ENCODE measurements around the gene SGO1. TPM values are rescaled to one million over a fixed set of nuclear protein-coding genes. Genes with fewer than 3 reads are reported as not detected.
A peak's percentile ranks its signal among the peaks of the same experiment; 100 is the strongest.

Gene SGO1
- total and polyA plus RNA-seq, 4 experiments from 2014 or later, result 0.38 to 0.59 (median 0.53) TPM

DNA sequence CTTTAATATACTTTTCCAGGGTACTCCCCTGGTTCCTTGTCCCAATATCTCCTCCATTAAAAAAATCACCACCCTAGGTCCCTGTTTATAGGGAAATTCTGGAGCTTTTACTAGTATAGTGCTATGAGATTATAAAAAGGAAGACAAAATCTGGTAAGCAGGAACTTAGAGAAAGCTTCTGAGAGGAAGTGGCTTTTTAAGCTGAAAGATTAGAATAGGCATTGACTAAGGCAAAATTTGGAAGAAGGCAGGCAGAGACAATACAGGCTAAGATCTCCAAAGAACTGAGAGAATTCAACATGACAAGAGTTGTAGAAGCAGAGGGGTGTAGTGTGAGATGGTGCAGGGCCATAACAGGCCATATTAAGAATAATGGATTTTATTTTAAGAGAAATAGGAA is 25.8 kb downstream of the SGO1 start:
- ChIA-PET CTCF (ENCODE audit: partially characterized antibody) (interaction anchor here (1.2 kb wide), 1 partner anchor 26 kb away, joined by 3 read pairs; the partner anchor contains the start of gene SGO1), POLR2A (ENCODE audit: partially characterized antibody) (interaction anchor here (1.0 to 1.9 kb wide), 3 partner anchors 12 to 119 kb away, joined by 3 to 5 read pairs (median 5); partner anchors contain the start of gene SGO1)
- Histone ChIP-seq H3K36me3 (ENCODE audit: insufficient read depth, low read length) (no peaks in the 10 kb centered on the region), H3K9me3 (ENCODE audit: control insufficient read depth in 1 of 2, low read length in 2 of 2) (no peaks in the 10 kb centered on the region), H3K27me3 (ENCODE audit: insufficient read depth, low read length) (no peaks in the 10 kb centered on the region), H3K4me3 (ENCODE audit: low read length in 2 of 2) (no peak overlapping the region), H3K4me1 (ENCODE audit: insufficient read depth, low read length) (peaks cover 19% of the 10 kb centered on the region), H3K27ac (ENCODE audit: low read depth, low read length) (peak overlapping the region; percentile 14)
- peak in 2 of 5 donors; percentile 2 to 12 for DNase-seq
- peak overlapping the region; percentile 1 to 90 (median 48) for H3K27ac Mint-ChIP-seq
- peaks cover 0 to 5% of the 10 kb centered on the region in 2 donors for H3K36me3 Mint-ChIP-seq
- H3K4me3 Mint-ChIP-seq, result peak overlapping the region in 3 of 8 donors; percentile 9 to 43 (median 16)
- H3K4me1 Mint-ChIP-seq, result peaks cover 16 to 27% (median 18%) of the 10 kb centered on the region in 4 donors
- no peaks in the 10 kb centered on the region for H3K27me3 Mint-ChIP-seq
- intact Hi-C loops (cut with micrococcal nuclease), result no loop called here
- peaks cover 0 to 4% (median 0%) of the 10 kb centered on the region in 8 donors for H3K9me3 Mint-ChIP-seq

DNA sequence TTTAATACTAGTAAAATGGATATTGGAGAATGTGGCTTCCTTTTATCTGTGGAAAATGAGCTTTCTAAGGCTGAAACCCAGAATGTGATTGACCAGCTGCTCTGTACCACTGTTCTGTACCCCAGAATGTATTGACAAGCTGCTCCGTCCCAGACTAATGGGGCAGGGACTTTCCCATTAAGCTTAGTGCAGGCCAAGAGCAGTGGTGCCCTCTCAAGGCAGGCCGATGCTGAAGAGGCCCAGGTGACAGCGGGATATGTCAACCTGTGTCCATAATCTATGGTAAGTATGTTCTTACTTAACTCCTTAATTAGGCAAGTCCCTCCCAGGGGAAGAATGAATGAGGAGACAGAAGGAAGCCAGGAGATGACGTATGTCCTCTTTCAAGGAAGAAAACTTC is 31.1 kb downstream of the SGO1 start:
- Mint-ChIP-seq H3K4me3 (no peak overlapping the region), H3K9me3 (no peaks in the 10 kb centered on the region), H3K27me3 (no peaks in the 10 kb centered on the region), H3K36me3 (peaks cover 30 to 43% of the 10 kb centered on the region in 2 donors), H3K4me1 (peaks cover 5 to 7% (median 5%) of the 10 kb centered on the region in 4 donors), H3K27ac (peak overlapping the region in 4 of 7 donors; percentile 15 to 66 (median 48))
- Histone ChIP-seq H3K4me3 (ENCODE audit: low read length in 2 of 2) (no peak overlapping the region), H3K4me1 (ENCODE audit: insufficient read depth, low read length) (peaks cover 7% of the 10 kb centered on the region), H3K9me3 (ENCODE audit: control insufficient read depth in 1 of 2, low read length in 2 of 2) (no peaks in the 10 kb centered on the region), H3K27me3 (ENCODE audit: insufficient read depth, low read length) (no peaks in the 10 kb centered on the region), H3K36me3 (ENCODE audit: insufficient read depth, low read length) (peaks cover 21% of the 10 kb centered on the region), H3K27ac (ENCODE audit: low read depth, low read length) (no peak overlapping the region)
- POLR2A ChIA-PET (ENCODE audit: partially characterized antibody), result no interaction called here
- no peak for DNase-seq
- CTCF ChIA-PET (ENCODE audit: partially characterized antibody), result interaction anchor here (0.6 to 1.6 kb wide), 3 partner anchors 18 to 80 kb away, joined by 4 read pairs; no protein-coding TSS in a partner anchor
- intact Hi-C loops (cut with micrococcal nuclease), result no loop called here

DNA sequence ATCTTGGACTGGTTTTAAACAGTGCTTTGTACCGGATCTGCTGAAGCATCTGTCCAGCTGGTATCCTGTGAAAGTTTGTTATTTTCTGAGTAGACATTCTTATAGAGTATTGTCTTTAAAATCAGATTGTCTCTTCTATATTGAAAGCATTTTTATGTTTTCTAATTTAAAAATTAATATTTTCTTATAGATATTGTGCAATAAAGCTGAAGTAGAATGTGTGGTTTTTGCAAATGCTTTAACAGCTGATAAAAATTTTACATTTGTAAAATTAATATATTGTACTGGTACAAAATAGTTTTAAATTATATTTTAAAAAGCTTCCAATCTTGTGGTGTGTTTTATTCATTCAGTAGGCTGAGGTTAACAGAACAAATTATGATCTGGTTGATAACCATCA is 31.9 kb downstream of the SGO1 start:
- H3K9me3 ChIP-seq (ENCODE audit: control insufficient read depth in 1 of 2, low read length in 2 of 2), result no peaks in the 10 kb centered on the region
- Mint-ChIP-seq H3K27me3 (no peaks in the 10 kb centered on the region), H3K4me3 (no peak overlapping the region), H3K36me3 (peaks cover 35 to 49% of the 10 kb centered on the region in 2 donors), H3K27ac (peak overlapping the region in 2 of 7 donors; percentile 24 to 35), H3K9me3 (no peaks in the 10 kb centered on the region), H3K4me1 (peaks cover 0 to 3% (median under 1%) of the 10 kb centered on the region in 4 donors)
- intact Hi-C loops (cut with micrococcal nuclease), result no loop called here
- H3K27ac ChIP-seq (ENCODE audit: low read depth, low read length), result no peak overlapping the region
- no peak for DNase-seq
- H3K36me3 ChIP-seq (ENCODE audit: insufficient read depth, low read length), result peaks cover 21% of the 10 kb centered on the region
- ChIA-PET CTCF (ENCODE audit: partially characterized antibody) (no interaction called here), POLR2A (ENCODE audit: partially characterized antibody) (no interaction called here)
- H3K4me3 ChIP-seq (ENCODE audit: low read length in 2 of 2), result no peak overlapping the region
- no peaks in the 10 kb centered on the region for H3K27me3 ChIP-seq (ENCODE audit: insufficient read depth, low read length)
- no peaks in the 10 kb centered on the region for H3K4me1 ChIP-seq (ENCODE audit: insufficient read depth, low read length)

DNA sequence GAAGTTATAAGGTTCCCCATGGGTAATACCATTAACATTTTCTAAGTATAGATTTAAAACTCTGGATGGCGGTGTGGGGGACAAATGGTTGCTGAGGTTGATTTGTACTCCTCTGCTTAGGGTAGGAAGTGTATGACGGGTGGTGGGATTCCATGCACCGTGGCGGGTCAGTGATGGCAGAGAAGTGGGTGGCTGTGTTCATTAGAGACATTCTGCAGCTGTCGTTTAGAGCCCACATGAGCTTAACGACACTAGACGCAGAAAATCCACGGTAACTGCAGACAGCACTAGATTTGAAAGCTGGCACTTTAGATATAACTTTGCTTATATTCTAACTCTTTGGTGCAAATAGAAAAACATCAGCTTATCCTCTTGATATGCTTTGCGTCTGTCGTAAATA is 37.5 kb downstream of the SGO1 start:
- Mint-ChIP-seq H3K36me3 (peaks cover 63 to 72% of the 10 kb centered on the region in 2 donors), H3K4me1 (peaks cover 0 to 1% (median 0%) of the 10 kb centered on the region in 4 donors), H3K4me3 (no peak overlapping the region), H3K27ac (peak overlapping the region in 1 of 7 donors; percentile 9), H3K27me3 (no peaks in the 10 kb centered on the region), H3K9me3 (no peaks in the 10 kb centered on the region)
- CTCF ChIA-PET (ENCODE audit: partially characterized antibody), result interaction anchor here (0.9 kb wide), 1 partner anchor 264 kb away, joined by 3 read pairs; no protein-coding TSS in a partner anchor
- Histone ChIP-seq H3K9me3 (ENCODE audit: control insufficient read depth in 1 of 2, low read length in 2 of 2) (no peaks in the 10 kb centered on the region), H3K27ac (ENCODE audit: low read depth, low read length) (no peak overlapping the region), H3K4me1 (ENCODE audit: insufficient read depth, low read length) (no peaks in the 10 kb centered on the region), H3K4me3 (ENCODE audit: low read length in 2 of 2) (no peak overlapping the region), H3K36me3 (ENCODE audit: insufficient read depth, low read length) (peaks cover 40% of the 10 kb centered on the region), H3K27me3 (ENCODE audit: insufficient read depth, low read length) (no peaks in the 10 kb centered on the region)
- intact Hi-C loops (cut with micrococcal nuclease), result no loop called here
- DNase-seq, result no peak
- POLR2A ChIA-PET (ENCODE audit: partially characterized antibody), result interaction anchor here (2.2 kb wide), 1 partner anchor 12 kb away, joined by 5 read pairs; no protein-coding TSS in a partner anchor

DNA sequence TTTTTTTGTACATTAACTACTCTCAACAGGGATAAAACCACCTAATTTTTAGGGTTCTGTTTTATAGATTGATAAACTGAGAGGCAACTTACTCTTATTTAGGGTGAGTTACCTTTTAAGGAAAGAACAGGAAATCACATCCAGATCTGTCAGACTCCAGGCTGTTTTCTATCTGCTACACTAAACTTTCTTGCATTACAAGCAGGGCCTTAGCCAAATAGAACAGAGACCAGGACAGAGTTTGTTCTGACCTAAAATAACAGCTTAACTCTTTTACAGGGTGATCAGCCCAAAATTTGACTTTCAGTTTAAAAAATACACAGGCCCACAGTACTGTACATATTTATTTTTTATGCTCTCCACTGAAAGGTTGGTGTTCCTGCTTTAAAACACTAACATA is 38.6 kb downstream of the SGO1 start:
- H3K4me1 ChIP-seq (ENCODE audit: insufficient read depth, low read length), result no peaks in the 10 kb centered on the region
- H3K36me3 Mint-ChIP-seq, result peaks cover 71 to 78% of the 10 kb centered on the region in 2 donors
- intact Hi-C loops (cut with micrococcal nuclease), result no loop called here
- H3K4me3 Mint-ChIP-seq, result no peak overlapping the region
- CTCF ChIA-PET (ENCODE audit: partially characterized antibody), result no interaction called here
- POLR2A ChIA-PET (ENCODE audit: partially characterized antibody), result interaction anchor here (2.2 kb wide), 1 partner anchor 13 kb away, joined by 5 read pairs; no protein-coding TSS in a partner anchor
- H3K9me3 ChIP-seq (ENCODE audit: control insufficient read depth in 1 of 2, low read length in 2 of 2), result no peaks in the 10 kb centered on the region
- no peaks in the 10 kb centered on the region for H3K9me3 Mint-ChIP-seq
- no peaks in the 10 kb centered on the region for H3K27me3 Mint-ChIP-seq
- H3K27me3 ChIP-seq (ENCODE audit: insufficient read depth, low read length), result no peaks in the 10 kb centered on the region
- H3K27ac Mint-ChIP-seq, result peak overlapping the region in 3 of 7 donors; percentile 18 to 70 (median 27)
- peaks cover 0 to 3% (median under 1%) of the 10 kb centered on the region in 4 donors for H3K4me1 Mint-ChIP-seq
- peaks cover 43% of the 10 kb centered on the region for H3K36me3 ChIP-seq (ENCODE audit: insufficient read depth, low read length)
- no peak overlapping the region for H3K4me3 ChIP-seq (ENCODE audit: low read length in 2 of 2)
- no peak overlapping the region for H3K27ac ChIP-seq (ENCODE audit: low read depth, low read length)
- no peak for DNase-seq

DNA sequence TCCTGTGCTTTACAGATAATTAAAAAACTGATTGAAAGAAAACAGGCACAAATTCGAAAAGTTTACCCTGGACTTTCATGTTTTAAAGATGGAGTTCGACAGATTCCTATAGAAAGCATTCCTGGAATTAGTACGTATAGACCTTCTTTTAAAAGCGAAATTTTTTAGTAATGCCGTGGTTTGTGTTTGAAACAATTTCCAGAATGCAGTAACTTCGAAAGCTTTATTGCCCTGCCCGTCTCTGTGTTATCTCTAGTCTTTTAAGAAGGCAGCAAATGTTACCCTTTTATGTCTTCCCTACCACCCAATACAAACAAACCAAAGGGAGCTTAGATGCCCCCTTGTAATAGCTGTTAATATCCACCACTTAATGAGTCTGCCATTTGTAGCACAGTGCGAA is 39.7 kb downstream of the SGO1 start:
- no peak overlapping the region for H3K27ac ChIP-seq (ENCODE audit: low read depth, low read length)
- DNase-seq, result no peak
- H3K9me3 ChIP-seq (ENCODE audit: control insufficient read depth in 1 of 2, low read length in 2 of 2), result no peaks in the 10 kb centered on the region
- intact Hi-C loops (cut with micrococcal nuclease), result no loop called here
- Mint-ChIP-seq H3K27ac (peak overlapping the region in 2 of 7 donors; percentile 16 to 55), H3K4me3 (no peak overlapping the region), H3K4me1 (peaks cover 0 to 5% (median under 1%) of the 10 kb centered on the region in 4 donors), H3K27me3 (no peaks in the 10 kb centered on the region), H3K36me3 (peaks cover 77 to 81% of the 10 kb centered on the region in 2 donors), H3K9me3 (no peaks in the 10 kb centered on the region)
- no peaks in the 10 kb centered on the region for H3K27me3 ChIP-seq (ENCODE audit: insufficient read depth, low read length)
- no peaks in the 10 kb centered on the region for H3K4me1 ChIP-seq (ENCODE audit: insufficient read depth, low read length)
- ChIA-PET CTCF (ENCODE audit: partially characterized antibody) (no interaction called here), POLR2A (ENCODE audit: partially characterized antibody) (no interaction called here)
- no peak overlapping the region for H3K4me3 ChIP-seq (ENCODE audit: low read length in 2 of 2)
- peaks cover 38% of the 10 kb centered on the region for H3K36me3 ChIP-seq (ENCODE audit: insufficient read depth, low read length)

DNA sequence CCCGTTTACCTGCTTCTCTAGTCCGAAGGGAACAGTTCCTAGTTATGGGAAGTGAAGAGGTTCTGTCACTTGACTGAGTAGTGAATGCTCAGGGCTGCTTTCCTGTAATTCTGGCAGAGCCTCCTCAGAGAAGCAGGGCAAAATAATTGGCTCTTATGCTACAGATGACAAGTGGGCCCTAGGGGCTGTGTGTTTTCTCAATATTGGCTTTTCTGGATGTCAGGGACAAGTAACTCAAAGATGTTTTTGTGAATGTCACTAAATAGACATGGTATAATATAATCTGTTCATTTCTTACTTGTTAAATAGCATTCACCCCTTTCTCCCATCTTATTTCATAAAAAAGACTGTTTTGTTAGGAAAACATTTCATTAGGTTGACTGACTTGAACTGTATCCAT is 40.1 kb downstream of the SGO1 start:
- no peak overlapping the region for H3K27ac ChIP-seq (ENCODE audit: low read depth, low read length)
- peaks cover 77 to 80% of the 10 kb centered on the region in 2 donors for H3K36me3 Mint-ChIP-seq
- intact Hi-C loops (cut with micrococcal nuclease), result no loop called here
- H3K4me1 Mint-ChIP-seq, result peaks cover 0 to 5% (median 3%) of the 10 kb centered on the region in 4 donors
- no peak for DNase-seq
- peaks cover 39% of the 10 kb centered on the region for H3K36me3 ChIP-seq (ENCODE audit: insufficient read depth, low read length)
- no peaks in the 10 kb centered on the region for H3K27me3 Mint-ChIP-seq
- ChIA-PET POLR2A (ENCODE audit: partially characterized antibody) (no interaction called here), CTCF (ENCODE audit: partially characterized antibody) (no interaction called here)
- H3K9me3 ChIP-seq (ENCODE audit: control insufficient read depth in 1 of 2, low read length in 2 of 2), result no peaks in the 10 kb centered on the region
- no peak overlapping the region for H3K4me3 ChIP-seq (ENCODE audit: low read length in 2 of 2)
- H3K27ac Mint-ChIP-seq, result peak overlapping the region in 4 of 7 donors; percentile 30 to 55 (median 45)
- no peak overlapping the region for H3K4me3 Mint-ChIP-seq
- H3K27me3 ChIP-seq (ENCODE audit: insufficient read depth, low read length), result no peaks in the 10 kb centered on the region
- H3K4me1 ChIP-seq (ENCODE audit: insufficient read depth, low read length), result no peaks in the 10 kb centered on the region
- no peaks in the 10 kb centered on the region for H3K9me3 Mint-ChIP-seq
